NT2/D1 (cell line): Measurements from ENCODE around the gene SRPK2.
A peak's percentile ranks its signal among the peaks of the same experiment; 100 is the strongest.

ENCODE experiments used
- DNase-seq: peaks from one replicate; pipeline ENCODE4 v3.0.0-alpha.2; 2011; ENCODE audit warnings: low read depth, low spot score
- H3K27me3 ChIP-seq: 2 replicates; pipeline ENCODE4 v1.6.0; 2011; ENCODE audit warnings: mild to moderate bottlenecking; ENCODE audit not compliant: insufficient read length, insufficient read depth
- H3K36me3 ChIP-seq: 2 replicates; pipeline ENCODE4 v1.6.1; 2011; ENCODE audit warnings: mild to moderate bottlenecking, low read length, mixed read lengths; ENCODE audit not compliant: insufficient read depth, insufficient read length
- H3K4me1 ChIP-seq: 2 replicates; pipeline ENCODE4 v1.5.1; 2011; ENCODE audit not compliant: insufficient read depth, insufficient read length
- H3K4me3 ChIP-seq: 2 replicates; pipeline ENCODE4 v1.5.1; 2011; ENCODE audit warnings: low read depth; ENCODE audit not compliant: insufficient read length
- H3K9ac ChIP-seq: 2 replicates; pipeline ENCODE4 v1.6.0; 2011; ENCODE audit warnings: low read depth; ENCODE audit not compliant: insufficient read length
- H3K9me3 ChIP-seq: 2 replicates; pipeline ENCODE4 v1.5.1; 2011; ENCODE audit warnings: mild to moderate bottlenecking, low read length; ENCODE audit not compliant: insufficient read depth
- SUZ12 ChIP-seq: IDR thresholded peaks from 2 replicates; pipeline ENCODE4 v1.6.1; 2011; ENCODE audit not compliant: insufficient read length, insufficient read depth; ENCODE audit errors: extremely low read depth
- YY1 ChIP-seq: IDR thresholded peaks from 2 replicates; pipeline ENCODE4 v1.6.1; 2011; ENCODE audit not compliant: insufficient read length, insufficient read depth
- ZNF274 ChIP-seq: IDR thresholded peaks from 2 replicates; pipeline ENCODE4 v1.6.1; 2011; ENCODE audit warnings: mild to moderate bottlenecking, low read depth, low read length

The SRPK2 gene

GRCh38 chr7:105389088-105389650 lies 448 bp upstream of the SRPK2 start:
- no peak overlapping the region for H3K9ac ChIP-seq
- no peak for TF ChIP-seq SUZ12
- no peak for TF ChIP-seq YY1
- TF ChIP-seq ZNF274, result no peak
- H3K36me3 ChIP-seq, result peaks cover 6% of the 10 kb centered on the region
- no peaks in the 10 kb centered on the region for H3K4me1 ChIP-seq
- H3K4me3 ChIP-seq, result peak overlapping the region; percentile 41
- H3K9me3 ChIP-seq, result no peaks in the 10 kb centered on the region
- DNase-seq, result no peak
- H3K27me3 ChIP-seq, result peaks cover 6% of the 10 kb centered on the region

DNA sequence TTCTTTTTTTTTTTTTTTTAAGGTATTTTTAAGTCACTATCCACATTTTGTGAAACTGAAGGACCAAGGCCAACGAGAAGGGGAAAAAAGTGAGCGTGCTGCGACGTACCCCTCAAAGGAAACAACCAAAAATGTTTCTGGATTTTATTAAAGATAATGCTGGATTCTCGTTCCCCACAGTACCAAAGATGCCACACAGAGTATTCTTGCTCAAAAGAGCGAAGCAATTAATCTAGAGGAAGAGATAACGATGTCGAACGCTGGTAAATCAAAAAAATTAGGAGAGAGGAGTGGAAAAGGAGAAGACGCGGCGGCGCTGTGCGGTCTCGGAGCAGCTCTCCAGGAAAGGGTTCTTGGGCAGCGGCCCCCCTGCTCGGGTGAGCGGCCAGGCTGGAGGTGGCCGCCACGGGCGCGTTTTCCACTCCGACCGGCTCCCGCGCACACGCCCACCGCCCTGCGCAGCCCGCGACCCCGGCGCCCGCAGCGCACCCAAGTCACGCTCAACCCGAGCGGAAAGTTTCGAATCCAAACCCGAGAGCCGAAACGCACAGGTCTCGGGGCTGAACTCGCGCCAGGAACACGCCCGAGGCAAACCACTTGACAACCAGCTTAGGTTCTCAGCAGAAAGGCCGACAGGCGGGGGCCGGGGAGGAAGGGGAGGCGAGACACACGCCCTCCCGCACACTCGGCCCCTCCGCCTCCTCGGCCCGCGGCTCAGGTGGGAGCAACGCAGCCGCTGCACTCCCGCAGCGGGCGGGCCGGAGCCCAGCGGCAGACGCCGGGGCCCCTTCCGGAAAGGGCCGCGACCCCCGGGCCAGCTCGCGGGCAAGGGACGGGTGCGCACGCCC lies 989 bp downstream of the SRPK2 start:
- Histone ChIP-seq H3K36me3 (peaks cover 6% of the 10 kb centered on the region), H3K27me3 (peaks cover 6% of the 10 kb centered on the region), H3K4me1 (no peaks in the 10 kb centered on the region), H3K4me3 (peak overlapping the region; percentile 75), H3K9me3 (no peaks in the 10 kb centered on the region), H3K9ac (peak overlapping the region; percentile 51)
- DNase-seq, result no peak
- no peak for TF ChIP-seq SUZ12
- no peak for TF ChIP-seq ZNF274
- no peak for TF ChIP-seq YY1

GRCh38 chr7:105377903-105378302 lies 10.8 kb downstream of the SRPK2 start:
- no peak for DNase-seq
- H3K4me1 ChIP-seq, result no peaks in the 10 kb centered on the region
- TF ChIP-seq ZNF274 (no peak), SUZ12 (no peak), YY1 (no peak)
- H3K9ac ChIP-seq, result no peak overlapping the region
- no peak overlapping the region for H3K4me3 ChIP-seq
- no peaks in the 10 kb centered on the region for H3K36me3 ChIP-seq
- H3K9me3 ChIP-seq, result no peaks in the 10 kb centered on the region
- no peaks in the 10 kb centered on the region for H3K27me3 ChIP-seq

GRCh38 chr7:105376908-105377533 lies 11.7 kb downstream of the SRPK2 start:
- H3K4me3 ChIP-seq, result no peak overlapping the region
- no peaks in the 10 kb centered on the region for H3K27me3 ChIP-seq
- H3K36me3 ChIP-seq, result no peaks in the 10 kb centered on the region
- H3K4me1 ChIP-seq, result no peaks in the 10 kb centered on the region
- no peak for DNase-seq
- H3K9ac ChIP-seq, result no peak overlapping the region
- no peaks in the 10 kb centered on the region for H3K9me3 ChIP-seq
- TF ChIP-seq SUZ12 (no peak), ZNF274 (no peak), YY1 (no peak)

DNA sequence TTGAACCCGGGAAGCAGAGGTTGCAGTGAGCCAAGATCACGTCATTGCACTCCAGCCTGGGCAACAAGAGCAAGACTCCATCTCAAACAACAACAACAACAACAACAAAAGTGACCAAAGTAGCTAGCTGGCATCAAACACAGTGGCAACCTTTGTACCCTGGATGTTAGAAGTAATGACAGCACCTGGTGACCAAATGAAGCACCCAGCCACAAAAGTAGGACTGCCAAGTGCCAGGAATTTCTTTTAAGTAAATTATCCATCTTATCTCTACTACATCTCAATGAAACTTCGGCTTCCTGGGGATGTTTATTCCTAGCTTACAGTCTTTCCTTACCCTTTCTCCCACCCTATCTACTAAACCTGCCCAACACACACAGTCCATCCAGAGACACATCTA lies 18.8 kb downstream of the SRPK2 start:
- Histone ChIP-seq H3K27me3 (no peaks in the 10 kb centered on the region), H3K4me3 (no peak overlapping the region), H3K9me3 (no peaks in the 10 kb centered on the region), H3K9ac (no peak overlapping the region), H3K4me1 (peaks cover 2% of the 10 kb centered on the region), H3K36me3 (no peaks in the 10 kb centered on the region)
- DNase-seq, result no peak
- TF ChIP-seq ZNF274 (no peak), YY1 (no peak), SUZ12 (no peak)

DNA sequence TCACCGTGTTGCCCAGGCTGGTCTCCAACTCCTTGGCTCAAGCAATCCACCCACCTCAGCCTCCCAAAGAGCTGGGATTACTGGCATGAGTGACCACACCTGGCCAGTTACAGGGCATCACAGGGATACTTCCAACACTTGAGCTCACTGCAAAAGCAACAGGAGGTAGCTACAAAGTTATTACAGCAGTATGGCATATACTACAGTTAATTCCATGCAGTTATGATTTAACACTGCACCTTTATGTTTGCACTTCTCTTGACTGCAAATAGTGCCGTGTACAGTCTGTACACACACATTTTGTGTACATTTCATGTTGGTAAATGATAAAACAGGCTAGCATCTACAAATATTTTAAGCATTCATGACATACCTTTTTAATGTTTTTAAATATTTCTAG lies 21.3 kb downstream of the SRPK2 start:
- TF ChIP-seq ZNF274 (no peak), SUZ12 (no peak), YY1 (no peak)
- Histone ChIP-seq H3K36me3 (no peaks in the 10 kb centered on the region), H3K4me1 (peaks cover 2% of the 10 kb centered on the region), H3K9me3 (no peaks in the 10 kb centered on the region), H3K9ac (no peak overlapping the region), H3K27me3 (no peaks in the 10 kb centered on the region), H3K4me3 (no peak overlapping the region)
- DNase-seq, result no peak
